Esophagus muscularis mucosa (tissue), 4 donors: Measurements from ENCODE around the gene PNLDC1.

Experiments
- EP300 ChIP-seq: sonication (generic); formaldehyde crosslinking; IDR thresholded peaks from one replicate; pipeline ENCODE4 v1.6.1; 2017; ENCODE audit warnings: antibody characterized with exemption
- POLR2A ChIP-seq: fragments of 450-650 bp; IDR thresholded peaks from one replicate; pipeline ENCODE4 v1.6.1; 2017; ENCODE audit warnings: antibody characterized with exemption, moderate library complexity, mild to moderate bottlenecking, low read depth
- POLR2AphosphoS5 ChIP-seq, 2 donors: sonication (generic); formaldehyde crosslinking; IDR thresholded peaks; one replicate each; pipeline ENCODE4 v1.6.1; 2017; ENCODE audit warnings: antibody characterized with exemption in 2 of 2
- TF ChIP-seq, protein P1 (sequence below), 3 experiments: fragments of 200-600 bp in 2 of 3; fragments of 450-650 bp in 1 of 3; sonication (generic) in 2 of 3; IDR thresholded peaks; one replicate each; pipeline ENCODE4 v1.5.1; 2017 to 2019; ENCODE audit warnings: antibody characterized with exemption in 3 of 3, mild to moderate bottlenecking in 2 of 3, moderate library complexity in 1 of 3

GRCh38 chr6:159760602-159761057 lies 39.4 kb upstream of the PNLDC1 start:
- TF ChIP-seq, protein P1, sequence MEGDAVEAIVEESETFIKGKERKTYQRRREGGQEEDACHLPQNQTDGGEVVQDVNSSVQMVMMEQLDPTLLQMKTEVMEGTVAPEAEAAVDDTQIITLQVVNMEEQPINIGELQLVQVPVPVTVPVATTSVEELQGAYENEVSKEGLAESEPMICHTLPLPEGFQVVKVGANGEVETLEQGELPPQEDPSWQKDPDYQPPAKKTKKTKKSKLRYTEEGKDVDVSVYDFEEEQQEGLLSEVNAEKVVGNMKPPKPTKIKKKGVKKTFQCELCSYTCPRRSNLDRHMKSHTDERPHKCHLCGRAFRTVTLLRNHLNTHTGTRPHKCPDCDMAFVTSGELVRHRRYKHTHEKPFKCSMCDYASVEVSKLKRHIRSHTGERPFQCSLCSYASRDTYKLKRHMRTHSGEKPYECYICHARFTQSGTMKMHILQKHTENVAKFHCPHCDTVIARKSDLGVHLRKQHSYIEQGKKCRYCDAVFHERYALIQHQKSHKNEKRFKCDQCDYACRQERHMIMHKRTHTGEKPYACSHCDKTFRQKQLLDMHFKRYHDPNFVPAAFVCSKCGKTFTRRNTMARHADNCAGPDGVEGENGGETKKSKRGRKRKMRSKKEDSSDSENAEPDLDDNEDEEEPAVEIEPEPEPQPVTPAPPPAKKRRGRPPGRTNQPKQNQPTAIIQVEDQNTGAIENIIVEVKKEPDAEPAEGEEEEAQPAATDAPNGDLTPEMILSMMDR (IDR thresholded peaks at IDR 0.05) = no peak
- TF ChIP-seq POLR2A (no peak), POLR2AphosphoS5 (IDR thresholded peaks at IDR 0.05) (no peak), EP300 (no peak)
